Measurements from ENCODE around the gene PCDHGB5.

GRCh38 chr5:141371572-141372475, 25.9 kb upstream of the PCDHGB5 start:
- TF ChIP-seq LEF1 (IDR thresholded peaks at IDR 0.05; ENCODE audit: borderline replicate concordance) = no peak
- TF ChIP-seq ARNT (IDR thresholded peaks at IDR 0.05) = no peak
- TF ChIP-seq, protein P1, sequence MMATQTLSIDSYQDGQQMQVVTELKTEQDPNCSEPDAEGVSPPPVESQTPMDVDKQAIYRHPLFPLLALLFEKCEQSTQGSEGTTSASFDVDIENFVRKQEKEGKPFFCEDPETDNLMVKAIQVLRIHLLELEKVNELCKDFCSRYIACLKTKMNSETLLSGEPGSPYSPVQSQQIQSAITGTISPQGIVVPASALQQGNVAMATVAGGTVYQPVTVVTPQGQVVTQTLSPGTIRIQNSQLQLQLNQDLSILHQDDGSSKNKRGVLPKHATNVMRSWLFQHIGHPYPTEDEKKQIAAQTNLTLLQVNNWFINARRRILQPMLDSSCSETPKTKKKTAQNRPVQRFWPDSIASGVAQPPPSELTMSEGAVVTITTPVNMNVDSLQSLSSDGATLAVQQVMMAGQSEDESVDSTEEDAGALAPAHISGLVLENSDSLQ (IDR thresholded peaks at IDR 0.05) = no peak
- TF ChIP-seq FOXM1 (IDR thresholded peaks at IDR 0.05; ENCODE audit: borderline replicate concordance) = no peak
- TF ChIP-seq FOXK2 (IDR thresholded peaks at IDR 0.05) = no peak
- no peak for TF ChIP-seq BHLHE40 (IDR thresholded peaks at IDR 0.05; ENCODE audit: borderline replicate concordance)
- TF ChIP-seq ELF4 (IDR thresholded peaks at IDR 0.05) = no peak
- no peak for TF ChIP-seq SUZ12 (IDR thresholded peaks at IDR 0.05)
- no peak for TF ChIP-seq SP1 (IDR thresholded peaks at IDR 0.05)
- no peak for TF ChIP-seq TARDBP (IDR thresholded peaks at IDR 0.05)
- TF ChIP-seq FOXA1 (IDR thresholded peaks at IDR 0.05) = no peak
- no peak for TF ChIP-seq CTBP1 (IDR thresholded peaks at IDR 0.05; ENCODE audit: borderline replicate concordance)
